Mucosa of descending colon (tissue), 3 donors: ENCODE data around the gene FKBP10. TPM values are rescaled to one million over a fixed set of nuclear protein-coding genes. Genes with fewer than 3 reads are reported as not detected.

Source experiments
- ATAC-seq: fragments of 200-7000 bp; cut with Tn5 transposase; one replicate; pipeline ENCODE4 v1.9.1; 2020; ENCODE audit warnings: mild to moderate bottlenecking, moderate library complexity
- DNase-seq, 3 donors: peaks; one replicate each; pipeline ENCODE4 v3.0.0-alpha.2; 2020
- H3K36me3 ChIP-seq: fragments of 200-600 bp; one replicate; pipeline ENCODE4 v1.8.0; 2021; ENCODE audit warnings: low read depth, mild to moderate bottlenecking
- H3K4me1 ChIP-seq: fragments of 200-600 bp; one replicate; pipeline ENCODE4 v1.8.0; 2021; ENCODE audit warnings: low read depth, mild to moderate bottlenecking
- H3K4me3 ChIP-seq: fragments of 200-600 bp; one replicate; pipeline ENCODE4 v1.8.0; 2021; ENCODE audit warnings: mild to moderate bottlenecking
- H3K9me3 ChIP-seq: fragments of 200-600 bp; one replicate; pipeline ENCODE4 v1.8.0; 2021; ENCODE audit warnings: mild to moderate bottlenecking
- intact Hi-C, 2 donors: fragments of 100-400 bp; cut with DNase I in 1 of 2; cut with micrococcal nuclease in 1 of 2; formaldehyde crosslinking; loops; one replicate each; pipeline versions ENCODE4 v1.11.0 to v1.11.1; 2022; cut with DNase I, micrococcal nuclease
- total RNA-seq, 3 donors: library from RNA; stranded (reverse); fragmentation: NEBNext Ultra II Directional in 2 of 3; extraction: Animal tissue kit (Norgen Biotek cat#: 25700) in 2 of 3; gene quantifications; one replicate each; pipeline versions ENCODE4 v1.2.1 to v1.2.4, GENCODE V29; 2021 to 2023
- TF ChIP-seq, protein P1 (sequence below): fragments of 200-600 bp; IDR thresholded peaks from one replicate; pipeline ENCODE4 v1.8.0; 2022; ENCODE audit warnings: antibody characterized with exemption, mild to moderate bottlenecking
- donor health status: DM: no; HTN: no; CAD: no; lungs with moderate emphysema.
- donor health status: DM: no; HTN: no; CAD: no.
- donor health status: DM: no; HTN: yes; CAD: no.

FKBP10 gene
- total RNA-seq, 3 donors from 2014 or later = 5.7 to 32.7 (median 18.6) TPM

DNA sequence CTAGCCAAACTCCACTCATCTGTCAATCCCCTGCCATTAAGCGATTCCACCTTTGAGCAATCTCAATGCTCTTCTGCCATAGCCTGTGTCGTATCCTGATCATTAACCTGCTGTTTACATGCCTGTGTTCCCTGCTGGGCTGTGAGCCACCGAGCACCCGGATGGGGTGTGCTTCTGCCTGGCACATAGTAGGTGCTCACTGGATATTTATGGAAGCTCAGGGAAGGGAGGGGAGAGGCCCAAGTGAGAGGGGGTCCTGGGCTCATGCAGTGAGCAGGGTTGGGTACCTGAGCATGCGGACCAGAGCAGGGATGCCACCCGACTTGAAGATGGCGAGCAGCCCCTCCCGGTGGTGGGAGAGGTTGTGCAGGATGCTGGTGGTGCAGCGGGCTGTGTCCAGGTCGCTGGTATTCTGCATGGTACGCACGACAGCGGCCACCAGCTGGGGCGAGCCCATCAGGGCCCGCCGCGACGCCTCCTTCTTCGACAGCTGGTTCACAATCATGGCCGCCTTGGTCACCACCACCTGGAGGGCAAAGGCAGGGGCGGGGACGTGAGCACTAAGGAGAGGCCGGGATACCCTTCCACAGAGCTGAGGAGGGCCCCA, 44.0 kb upstream of the FKBP10 start:
- Histone ChIP-seq H3K36me3 (peaks cover 27% of the 10 kb centered on the region), H3K9me3 (no peaks in the 10 kb centered on the region), H3K4me1 (peaks cover 24% of the 10 kb centered on the region), H3K4me3 (no peak overlapping the region)
- intact Hi-C loops = no loop called here
- TF ChIP-seq, protein P1, sequence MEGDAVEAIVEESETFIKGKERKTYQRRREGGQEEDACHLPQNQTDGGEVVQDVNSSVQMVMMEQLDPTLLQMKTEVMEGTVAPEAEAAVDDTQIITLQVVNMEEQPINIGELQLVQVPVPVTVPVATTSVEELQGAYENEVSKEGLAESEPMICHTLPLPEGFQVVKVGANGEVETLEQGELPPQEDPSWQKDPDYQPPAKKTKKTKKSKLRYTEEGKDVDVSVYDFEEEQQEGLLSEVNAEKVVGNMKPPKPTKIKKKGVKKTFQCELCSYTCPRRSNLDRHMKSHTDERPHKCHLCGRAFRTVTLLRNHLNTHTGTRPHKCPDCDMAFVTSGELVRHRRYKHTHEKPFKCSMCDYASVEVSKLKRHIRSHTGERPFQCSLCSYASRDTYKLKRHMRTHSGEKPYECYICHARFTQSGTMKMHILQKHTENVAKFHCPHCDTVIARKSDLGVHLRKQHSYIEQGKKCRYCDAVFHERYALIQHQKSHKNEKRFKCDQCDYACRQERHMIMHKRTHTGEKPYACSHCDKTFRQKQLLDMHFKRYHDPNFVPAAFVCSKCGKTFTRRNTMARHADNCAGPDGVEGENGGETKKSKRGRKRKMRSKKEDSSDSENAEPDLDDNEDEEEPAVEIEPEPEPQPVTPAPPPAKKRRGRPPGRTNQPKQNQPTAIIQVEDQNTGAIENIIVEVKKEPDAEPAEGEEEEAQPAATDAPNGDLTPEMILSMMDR = no peak
- DNase-seq (no peak), ATAC-seq (no peak)

DNA sequence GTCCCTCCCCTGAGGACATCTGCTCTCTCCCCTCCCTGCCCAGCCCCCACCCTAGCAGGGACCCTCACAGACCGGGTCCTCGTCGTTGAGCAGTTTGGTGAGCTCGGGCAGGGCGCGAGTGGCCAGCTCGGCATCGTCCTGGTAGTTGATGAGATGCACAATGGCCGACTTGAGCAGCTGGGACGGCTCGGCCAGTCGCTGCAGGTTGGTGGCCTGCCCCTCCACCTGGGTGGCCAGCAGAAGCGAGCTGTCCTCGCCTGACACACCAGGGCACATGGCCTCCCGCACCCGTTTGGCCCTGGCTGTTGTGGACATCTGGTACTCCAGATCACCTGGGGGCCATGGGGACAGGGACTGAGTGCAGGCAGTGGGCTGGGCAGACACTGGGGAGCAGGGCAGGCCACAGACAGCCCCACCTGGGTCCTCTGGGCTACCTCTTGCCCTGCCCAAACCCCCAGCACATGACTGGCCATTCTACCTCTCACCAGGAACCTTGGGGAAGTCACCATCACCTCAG, 43.4 kb upstream of the FKBP10 start:
- TF ChIP-seq, protein P1 = no peak
- peaks cover 30% of the 10 kb centered on the region for H3K4me1 ChIP-seq
- H3K36me3 ChIP-seq = peaks cover 27% of the 10 kb centered on the region
- no peak for DNase-seq
- H3K4me3 ChIP-seq = no peak overlapping the region
- no peak for ATAC-seq
- no peaks in the 10 kb centered on the region for H3K9me3 ChIP-seq
- intact Hi-C loops = no loop called here

DNA sequence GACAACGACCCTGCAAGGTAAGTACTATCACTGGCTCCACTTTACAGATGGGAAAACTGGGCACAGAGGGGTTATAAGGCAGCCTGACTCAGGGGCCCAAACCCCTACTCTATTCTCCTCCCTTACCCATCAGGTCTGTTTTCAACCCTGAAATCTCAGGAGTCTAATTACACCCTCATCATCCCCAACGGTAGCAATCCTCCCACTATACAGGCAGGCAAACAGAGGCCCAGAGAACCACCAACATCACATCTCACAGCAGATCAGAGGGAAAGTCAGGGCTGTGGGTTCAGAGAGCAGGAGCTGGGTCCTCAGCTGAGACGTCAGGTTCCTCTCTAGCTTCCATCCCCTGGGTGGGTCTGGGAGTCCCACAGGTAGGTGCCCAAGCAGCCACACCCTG, 42.8 kb upstream of the FKBP10 start:
- ATAC-seq (no peak), DNase-seq (no peak)
- H3K4me3 ChIP-seq = no peak overlapping the region
- H3K9me3 ChIP-seq = no peaks in the 10 kb centered on the region
- H3K36me3 ChIP-seq = peaks cover 22% of the 10 kb centered on the region
- TF ChIP-seq, protein P1 = no peak
- peaks cover 36% of the 10 kb centered on the region for H3K4me1 ChIP-seq
- intact Hi-C loops = no loop called here

DNA sequence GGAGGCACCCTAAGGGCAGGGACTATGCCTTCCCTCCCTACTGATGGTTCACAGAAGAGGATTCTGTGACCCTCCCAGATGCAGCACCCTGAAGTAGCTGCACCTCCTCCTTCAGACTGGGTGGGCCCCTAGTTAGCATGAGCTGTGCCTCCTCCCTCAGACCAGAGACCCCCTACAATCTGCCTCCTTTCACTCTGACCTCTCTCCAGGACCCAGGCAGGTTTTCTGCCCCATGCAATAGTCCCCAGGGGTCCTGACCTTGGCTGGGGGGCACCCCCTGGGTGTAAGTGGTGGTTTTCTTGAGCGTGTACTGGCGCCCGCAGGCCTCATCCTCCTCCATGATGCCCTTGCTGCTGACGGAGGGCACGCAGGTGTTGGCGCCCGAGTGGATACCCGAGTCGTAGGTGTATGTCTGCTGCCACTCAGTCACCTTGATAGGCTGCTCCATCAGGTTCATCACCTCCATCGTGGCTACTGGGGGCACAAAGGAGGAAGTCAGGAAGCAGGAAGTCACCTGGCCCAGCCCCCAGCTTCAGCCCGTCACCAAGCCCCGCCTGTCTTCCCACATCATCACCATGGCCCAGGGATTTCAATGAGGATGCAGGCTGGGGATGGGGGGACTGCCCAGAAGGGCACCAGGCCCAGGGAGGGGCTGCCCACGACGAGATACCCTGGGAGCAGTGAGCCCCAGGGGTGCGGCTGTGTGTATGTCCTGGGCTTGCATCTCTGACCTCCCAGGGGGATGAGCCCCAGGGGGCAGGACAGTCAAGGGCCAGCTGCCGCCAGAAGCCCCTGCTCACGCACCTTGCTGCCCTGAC, 41.2 kb upstream of the FKBP10 start:
- DNase-seq (peak in 2 of 3 donors; percentile 43 to 54), ATAC-seq (no peak)
- H3K9me3 ChIP-seq = no peaks in the 10 kb centered on the region
- H3K4me3 ChIP-seq = no peak overlapping the region
- peaks cover 22% of the 10 kb centered on the region for H3K36me3 ChIP-seq
- TF ChIP-seq, protein P1 = no peak
- intact Hi-C loops = no loop called here
- H3K4me1 ChIP-seq = peaks cover 52% of the 10 kb centered on the region

DNA sequence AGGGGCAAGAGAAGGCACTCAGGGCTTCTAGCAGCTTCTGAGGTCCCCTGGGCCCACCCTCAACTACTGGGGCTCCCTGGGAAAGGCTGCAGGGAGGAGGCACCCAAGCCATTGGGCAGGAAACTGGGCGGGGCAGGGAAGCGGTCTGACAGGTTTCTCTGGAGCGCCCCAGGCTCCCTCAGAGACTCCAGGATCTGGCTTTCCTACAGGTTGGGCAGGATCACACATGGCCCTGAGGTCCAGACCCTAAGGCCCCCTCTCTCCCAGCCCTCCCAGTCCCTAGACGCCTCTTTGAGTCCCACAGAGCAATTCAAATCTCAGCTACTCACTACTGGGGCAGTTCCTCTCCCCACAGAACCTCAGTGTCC, 40.6 kb upstream of the FKBP10 start:
- ATAC-seq (peak; percentile 67), DNase-seq (peak; percentile 89 to 90 (median 90))
- H3K9me3 ChIP-seq = no peaks in the 10 kb centered on the region
- intact Hi-C loops = no loop called here
- peaks cover 58% of the 10 kb centered on the region for H3K4me1 ChIP-seq
- no peak overlapping the region for H3K4me3 ChIP-seq
- H3K36me3 ChIP-seq = peaks cover 22% of the 10 kb centered on the region
- TF ChIP-seq, protein P1 = no peak
